HepG2 (cell line): ENCODE measurements around the gene ALDH1A1. TPM values are rescaled to one million over a fixed set of nuclear protein-coding genes. Genes with fewer than 3 reads are reported as not detected.

Experiments
- ATAC-seq: fragments of 200-7000 bp; cut with Tn5 transposase; 3 replicates; pipeline ENCODE4 v1.9.1; 2020; ENCODE audit warnings: mild to moderate bottlenecking, moderate library complexity
- BruUV-seq: library from RNA; stranded (reverse); fragments of 400-500 nt; replicated peaks from 2 replicates; lab custom pipeline; 2021; lab: Mats Ljungman, UMichigan
- CTCF ChIA-PET: fragments of 300-600 bp; formaldehyde crosslinking; extraction: SDS; loops from one replicate; lab custom pipeline; 2021; ENCODE audit warnings: low total read pairs, inconsistent platforms, low intra/inter-chr PET ratio; lab: Yijun Ruan, JAX
- POLR2A ChIA-PET: fragments of 350-600 bp; sonication (Branson Sonifier 250); formaldehyde crosslinking; loops from one replicate; lab custom pipeline; 2020; ENCODE audit warnings: antibody characterized with exemption, inconsistent platforms; lab: Yijun Ruan, JAX
- DNase-seq: peaks from one replicate; pipeline ENCODE4 v3.0.0-alpha.2; 2015; ENCODE audit warnings: low spot score
- FAIRE-seq: peaks from 3 replicates; lab custom pipeline; 2011; peaks lifted over from hg19 to GRCh38; lab: Jason Lieb, UNC
- H2AFZ ChIP-seq: one replicate; pipeline ENCODE4 v1.6.1; 2011; ENCODE audit warnings: low read length, inconsistent platforms
- H3K27ac ChIP-seq: fragments of 300-600 bp; 3 replicates; pipeline ENCODE4 v1.8.0; 2011; ENCODE audit warnings: mixed run types, mild to moderate bottlenecking, mixed read lengths, low read length, inconsistent platforms; ENCODE audit not compliant: insufficient read depth; ENCODE audit errors: extremely low read length
- H3K27me3 ChIP-seq, 2 experiments: fragments of 200-600 bp in 1 of 2; 2 replicates in 1 of 2; 3 replicates in 1 of 2; pipeline versions ENCODE4 v1.6.0 to v1.8.0; 2011; ENCODE audit warnings: low read length in 2 of 2, mild to moderate bottlenecking in 2 of 2, moderate library complexity in 2 of 2, inconsistent platforms in 1 of 2; ENCODE audit not compliant: insufficient read depth in 2 of 2, control insufficient read depth in 1 of 2
- H3K36me3 ChIP-seq, 2 experiments: fragments of 200-600 bp in 1 of 2; replicated peaks in 1 of 2; 2 replicates in 1 of 2; 3 replicates in 1 of 2; pipeline versions ENCODE4 v1.5.1 to v1.8.0; 2011; ENCODE audit warnings: low read length in 2 of 2, inconsistent platforms in 1 of 2; ENCODE audit not compliant: insufficient read depth in 2 of 2, control insufficient read depth in 1 of 2
- H3K4me1 ChIP-seq: 2 replicates; pipeline ENCODE4 v1.5.1; 2012; ENCODE audit warnings: low read length, inconsistent platforms; ENCODE audit not compliant: insufficient read depth
- H3K4me2 ChIP-seq: 2 replicates; pipeline ENCODE4 v1.6.0; 2011; ENCODE audit warnings: low read depth, low read length, inconsistent platforms
- H3K4me3 ChIP-seq, 3 experiments: fragments of 200-600 bp in 1 of 3; sonication (generic), shearing (Covaris generic) in 1 of 3; replicated peaks in 1 of 3; 2 replicates each; pipeline ENCODE4 v1.5.1; 2011 to 2016; ENCODE audit warnings: low read length in 3 of 3, inconsistent platforms in 2 of 3, low read depth in 2 of 3, mild to moderate bottlenecking in 2 of 3, control low read depth in 1 of 3, mixed read lengths in 1 of 3; ENCODE audit not compliant: insufficient read depth in 1 of 3
- H3K79me2 ChIP-seq: one replicate; pipeline ENCODE4 v1.6.1; 2011; ENCODE audit warnings: low read length, inconsistent platforms; ENCODE audit not compliant: insufficient read depth
- H3K9ac ChIP-seq: 2 replicates; pipeline ENCODE4 v1.6.0; 2011; ENCODE audit warnings: mild to moderate bottlenecking, low read depth, low read length, inconsistent platforms; ENCODE audit not compliant: insufficient read depth
- H3K9me3 ChIP-seq: 2 replicates; pipeline ENCODE4 v1.5.1; 2012; ENCODE audit warnings: mild to moderate bottlenecking, low read length
- H4K20me1 ChIP-seq: 2 replicates; pipeline ENCODE4 v1.6.0; 2011; ENCODE audit warnings: inconsistent platforms, mild to moderate bottlenecking, low read length, moderate library complexity; ENCODE audit not compliant: insufficient read depth
- DDIT3 ChIP-seq: sonication (generic); formaldehyde crosslinking; IDR thresholded peaks from 2 replicates; pipeline ENCODE4 v1.4.0; 2020; ENCODE audit warnings: mild to moderate bottlenecking, missing genetic modification reagents
- GTF3A ChIP-seq: sonication (generic); formaldehyde crosslinking; conservative IDR thresholded peaks from 2 replicates; pipeline ENCODE4 v1.4.0; 2020; ENCODE audit warnings: mild to moderate bottlenecking, missing genetic modification reagents
- MYPOP ChIP-seq: sonication (generic); formaldehyde crosslinking; IDR thresholded peaks from 2 replicates; pipeline ENCODE4 v1.8.1; 2023; ENCODE audit warnings: mild to moderate bottlenecking, moderate library complexity, missing genetic modification reagents
- PAF1 ChIP-seq: IDR thresholded peaks from 2 replicates; pipeline ENCODE4 v1.6.1; 2016; ENCODE audit warnings: missing genetic modification reagents, missing compliant biosample characterization
- REPIN1 ChIP-seq: sonication (generic); formaldehyde crosslinking; IDR thresholded peaks from 2 replicates; pipeline ENCODE4 v1.8.0; 2022; ENCODE audit warnings: missing genetic modification reagents, low read depth, mild to moderate bottlenecking, borderline replicate concordance
- TBX2 ChIP-seq: sonication (generic); formaldehyde crosslinking; IDR thresholded peaks from 2 replicates; pipeline ENCODE4 v1.5.0; 2020; ENCODE audit warnings: missing genetic modification reagents, mild to moderate bottlenecking, borderline replicate concordance
- TCF12 ChIP-seq, 2 experiments: fragments of 450-650 bp in 1 of 2; sonication (generic) in 1 of 2; formaldehyde crosslinking in 1 of 2; IDR thresholded peaks; 2 replicates each; pipeline versions ENCODE4 v1.6.1 to v1.8.0; 2017 to 2022; ENCODE audit warnings: antibody characterized with exemption in 1 of 2, mild to moderate bottlenecking in 1 of 2, missing genetic modification reagents in 1 of 2, moderate library complexity in 1 of 2
- ZNF546 ChIP-seq: sonication (generic); formaldehyde crosslinking; conservative IDR thresholded peaks from 2 replicates; pipeline ENCODE4 v1.8.1; 2023; ENCODE audit warnings: mild to moderate bottlenecking, missing genetic modification reagents
- ZNF577 ChIP-seq: sonication (generic); formaldehyde crosslinking; IDR thresholded peaks from 2 replicates; pipeline ENCODE4 v1.4.0; 2020; ENCODE audit warnings: mild to moderate bottlenecking, low read depth, missing genetic modification reagents, borderline replicate concordance
- WGBS: methylation state at CpG from one replicate; pipeline ENCODE4 v1.1.6; 2017; ENCODE audit warnings: low lambda C conversion rate; 5-methylcytosine and 5-hydroxymethylcytosine counted together
- in situ Hi-C: cut with HindIII; loops from 2 replicates; pipeline ENCODE4 v1.10.0; 2017; ENCODE audit warnings: low pct_unique_long_range_greater_than_20kb; ENCODE audit not compliant: extremely low pct_ligation_motif_present
- intact Hi-C: fragments of 100-400 bp; cut with micrococcal nuclease; formaldehyde crosslinking; loops from one replicate; pipeline ENCODE4 v1.10.0; 2022; ENCODE audit not compliant: unreplicated experiment
- polyA plus RNA-seq, 8 experiments: library from polyadenylated mRNA; depleted of rRNA in 3 of 8; stranded (reverse) in 7 of 8; unstranded in 1 of 8; fragments of >200 nt; fragmentation: Illumina TruSeq in 4 of 8; extraction: Trizol in 4 of 8; gene quantifications; 2 replicates each; pipeline versions ENCODE4 v1.2.1 to v1.2.3, GENCODE V29; 2011 to 2016; ENCODE audit warnings: low read depth in 4 of 8, missing spikeins in 1 of 8, mixed read lengths in 1 of 8; ENCODE audit not compliant: insufficient read depth in 1 of 8
- total RNA-seq, 5 experiments: library from RNA; depleted of rRNA; stranded (reverse); fragments of >200 nt; fragmentation: Illumina TruSeq; extraction: Trizol; gene quantifications; 2 replicates each; pipeline ENCODE4 v1.2.3, GENCODE V29; 2016; ENCODE audit warnings: low read depth in 1 of 5

Gene ALDH1A1
- total and polyA plus RNA-seq, 2 of the 13 experiments (the other 11 are each of a cell fraction or from before 2014, with no cell fraction given): 88.2 to 439 TPM

GRCh38 chr9:73001860-73002259, 49.0 kb upstream of the ALDH1A1 start:
- Histone ChIP-seq H3K4me1 (peaks cover 45% of the 10 kb centered on the region), H3K36me3 (no peaks in the 10 kb centered on the region), H2AFZ (no peak overlapping the region)
- no peak for FAIRE-seq
- CTCF ChIA-PET: no interaction called here
- intact Hi-C loops: no loop called here
- TF ChIP-seq TCF12 (IDR thresholded peaks at IDR 0.05) (no peak), TCF12 (CRISPR knock-in tag; IDR thresholded peaks at IDR 0.05) (no peak), PAF1 (CRISPR knock-in tag) (no peak), DDIT3 (CRISPR knock-in tag) (no peak), MYPOP (CRISPR knock-in tag) (no peak), REPIN1 (CRISPR knock-in tag) (no peak), ZNF577 (CRISPR knock-in tag) (no peak), ZNF546 (no peak), GTF3A (CRISPR knock-in tag) (no peak), TBX2 (CRISPR knock-in tag) (no peak)
- TF ChIP-seq, all 625 proteins: peak for 0
- no peak for ATAC-seq
- Histone ChIP-seq H3K4me2 (no peak overlapping the region), H3K79me2 (no peaks in the 10 kb centered on the region), H3K4me3 (no peak overlapping the region), H3K9me3 (no peaks in the 10 kb centered on the region), H3K27me3 (no peaks in the 10 kb centered on the region), H3K27ac (no peak overlapping the region), H4K20me1 (no peaks in the 10 kb centered on the region), H3K9ac (no peak overlapping the region)
- 96% methylated on average over 3 of the region's 3 CpGs for WGBS
- in situ Hi-C loops: no loop called here
- DNase-seq: no peak
- no TSS peak for BruUV-seq
- POLR2A ChIA-PET: no interaction called here
